ENCODE data around the gene PI4KA.

Gene PI4KA

GRCh38 chr22:20751185-20751851 lies 107.3 kb downstream of the PI4KA start:
- H3K4me1 ChIP-seq (ENCODE audit: control insufficient read depth in 1 of 2, insufficient read depth in 2 of 2, low read length in 2 of 2) = peaks cover 0 to 15% of the 10 kb centered on the region in 2 donors
- H3K9me3 ChIP-seq (ENCODE audit: control insufficient read depth in 1 of 2, low read length in 2 of 2) = no peaks in the 10 kb centered on the region
- no peak overlapping the region for H3K4me3 ChIP-seq (ENCODE audit: low read depth in 1 of 2, low read length in 2 of 2)
- H3K27ac ChIP-seq (ENCODE audit: low read depth, low read length) = no peak overlapping the region
- no peak overlapping the region for H3K9ac ChIP-seq (ENCODE audit: low read depth in 1 of 2, low read length in 2 of 2)
- peaks cover 30 to 60% of the 10 kb centered on the region in 2 donors for H3K36me3 ChIP-seq (ENCODE audit: control insufficient read depth in 1 of 2, insufficient read depth in 2 of 2, low read length in 2 of 2)
- no peaks in the 10 kb centered on the region for H3K27me3 ChIP-seq (ENCODE audit: control insufficient read depth in 1 of 2, insufficient read depth in 2 of 2, low read length in 2 of 2)

- Histone ChIP-seq H3K4me1 (ENCODE audit: control insufficient read depth in 1 of 2, insufficient read depth in 2 of 2, low read length in 2 of 2) (peaks cover 0 to 15% of the 10 kb centered on the region in 2 donors), H3K27ac (ENCODE audit: low read depth, low read length) (no peak overlapping the region), H3K27me3 (ENCODE audit: control insufficient read depth in 1 of 2, insufficient read depth in 2 of 2, low read length in 2 of 2) (no peaks in the 10 kb centered on the region), H3K9me3 (ENCODE audit: control insufficient read depth in 1 of 2, low read length in 2 of 2) (no peaks in the 10 kb centered on the region), H3K36me3 (ENCODE audit: control insufficient read depth in 1 of 2, insufficient read depth in 2 of 2, low read length in 2 of 2) (peaks cover 30 to 62% of the 10 kb centered on the region in 2 donors), H3K9ac (ENCODE audit: low read depth in 1 of 2, low read length in 2 of 2) (no peak overlapping the region), H3K4me3 (ENCODE audit: low read depth in 1 of 2, low read length in 2 of 2) (no peak overlapping the region)
Observed at GRCh38 chr22:20750461-20751184, 108.0 kb downstream of the PI4KA start.

GRCh38 chr22:20749453-20749852 lies 109.2 kb downstream of the PI4KA start:
- Histone ChIP-seq H3K4me1 (ENCODE audit: control insufficient read depth in 1 of 2, insufficient read depth in 2 of 2, low read length in 2 of 2) (peaks cover 0 to 15% of the 10 kb centered on the region in 2 donors), H3K4me3 (ENCODE audit: low read depth in 1 of 2, low read length in 2 of 2) (no peak overlapping the region), H3K27ac (ENCODE audit: low read depth, low read length) (no peak overlapping the region), H3K27me3 (ENCODE audit: control insufficient read depth in 1 of 2, insufficient read depth in 2 of 2, low read length in 2 of 2) (no peaks in the 10 kb centered on the region), H3K36me3 (ENCODE audit: control insufficient read depth in 1 of 2, insufficient read depth in 2 of 2, low read length in 2 of 2) (peaks cover 36 to 73% of the 10 kb centered on the region in 2 donors), H3K9ac (ENCODE audit: low read depth in 1 of 2, low read length in 2 of 2) (no peak overlapping the region), H3K9me3 (ENCODE audit: control insufficient read depth in 1 of 2, low read length in 2 of 2) (no peaks in the 10 kb centered on the region)

GRCh38 chr22:20748731-20749428 lies 109.7 kb downstream of the PI4KA start:
- no peak overlapping the region for H3K9ac ChIP-seq (ENCODE audit: low read depth in 1 of 2, low read length in 2 of 2)
- no peaks in the 10 kb centered on the region for H3K27me3 ChIP-seq (ENCODE audit: control insufficient read depth in 1 of 2, insufficient read depth in 2 of 2, low read length in 2 of 2)
- H3K4me3 ChIP-seq (ENCODE audit: low read depth in 1 of 2, low read length in 2 of 2) = no peak overlapping the region
- peaks cover 42 to 76% of the 10 kb centered on the region in 2 donors for H3K36me3 ChIP-seq (ENCODE audit: control insufficient read depth in 1 of 2, insufficient read depth in 2 of 2, low read length in 2 of 2)
- no peaks in the 10 kb centered on the region for H3K9me3 ChIP-seq (ENCODE audit: control insufficient read depth in 1 of 2, low read length in 2 of 2)
- H3K27ac ChIP-seq (ENCODE audit: low read depth, low read length) = no peak overlapping the region
- peaks cover 0 to 15% of the 10 kb centered on the region in 2 donors for H3K4me1 ChIP-seq (ENCODE audit: control insufficient read depth in 1 of 2, insufficient read depth in 2 of 2, low read length in 2 of 2)

DNA sequence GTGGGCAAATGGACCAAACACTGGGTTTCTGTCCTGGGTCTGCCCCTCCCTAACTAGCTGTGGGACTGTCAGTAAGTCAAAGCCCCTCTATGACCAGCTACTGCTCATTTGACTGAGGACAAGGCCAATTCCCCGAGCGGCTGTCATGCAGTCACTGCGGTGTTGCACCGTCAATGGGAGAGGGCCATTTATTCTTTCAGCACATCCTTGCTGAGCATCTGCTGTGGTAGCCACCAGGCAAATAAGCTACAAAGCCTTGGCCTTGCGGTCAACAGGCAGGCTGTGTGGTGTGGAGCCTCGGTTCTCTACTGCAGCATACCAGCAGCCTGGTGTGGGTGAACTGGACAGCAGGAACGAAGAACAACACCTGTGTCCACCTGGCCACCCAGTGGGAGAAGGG lies 110.5 kb downstream of the PI4KA start:
- no peak overlapping the region for H3K27ac ChIP-seq (ENCODE audit: low read depth, low read length)
- H3K4me3 ChIP-seq (ENCODE audit: low read depth in 1 of 2, low read length in 2 of 2) = no peak overlapping the region
- H3K36me3 ChIP-seq (ENCODE audit: control insufficient read depth in 1 of 2, insufficient read depth in 2 of 2, low read length in 2 of 2) = peaks cover 42 to 78% of the 10 kb centered on the region in 2 donors
- no peaks in the 10 kb centered on the region for H3K9me3 ChIP-seq (ENCODE audit: control insufficient read depth in 1 of 2, low read length in 2 of 2)
- peaks cover 0 to 15% of the 10 kb centered on the region in 2 donors for H3K4me1 ChIP-seq (ENCODE audit: control insufficient read depth in 1 of 2, insufficient read depth in 2 of 2, low read length in 2 of 2)
- H3K27me3 ChIP-seq (ENCODE audit: control insufficient read depth in 1 of 2, insufficient read depth in 2 of 2, low read length in 2 of 2) = no peaks in the 10 kb centered on the region
- H3K9ac ChIP-seq (ENCODE audit: low read depth in 1 of 2, low read length in 2 of 2) = no peak overlapping the region

DNA sequence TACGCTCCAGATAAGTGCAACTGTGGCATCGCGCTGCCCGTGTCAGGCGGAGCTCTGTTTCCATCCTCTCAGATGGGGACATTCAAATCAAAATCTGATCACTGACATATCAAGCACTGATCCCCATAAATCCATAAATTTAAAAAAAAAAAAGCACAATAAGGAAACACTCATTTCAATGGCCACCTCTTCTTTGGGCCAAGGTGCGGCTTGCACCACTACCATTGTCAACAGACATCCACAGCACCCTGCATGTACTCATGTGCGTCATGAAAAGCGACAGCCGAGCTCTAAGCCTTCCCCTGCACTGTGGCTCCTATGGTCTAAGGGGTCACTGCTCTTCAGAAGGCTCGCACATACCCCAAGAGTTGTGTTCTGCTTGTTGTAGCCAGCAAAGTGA lies 111.4 kb downstream of the PI4KA start:
- Histone ChIP-seq H3K36me3 (ENCODE audit: control insufficient read depth in 1 of 2, insufficient read depth in 2 of 2, low read length in 2 of 2) (peaks cover 46 to 74% of the 10 kb centered on the region in 2 donors), H3K9me3 (ENCODE audit: control insufficient read depth in 1 of 2, low read length in 2 of 2) (no peaks in the 10 kb centered on the region), H3K4me3 (ENCODE audit: low read depth in 1 of 2, low read length in 2 of 2) (no peak overlapping the region), H3K27me3 (ENCODE audit: control insufficient read depth in 1 of 2, insufficient read depth in 2 of 2, low read length in 2 of 2) (no peaks in the 10 kb centered on the region), H3K27ac (ENCODE audit: low read depth, low read length) (no peak overlapping the region), H3K4me1 (ENCODE audit: control insufficient read depth in 1 of 2, insufficient read depth in 2 of 2, low read length in 2 of 2) (peaks cover 0 to 15% of the 10 kb centered on the region in 2 donors), H3K9ac (ENCODE audit: low read depth in 1 of 2, low read length in 2 of 2) (no peak overlapping the region)

DNA sequence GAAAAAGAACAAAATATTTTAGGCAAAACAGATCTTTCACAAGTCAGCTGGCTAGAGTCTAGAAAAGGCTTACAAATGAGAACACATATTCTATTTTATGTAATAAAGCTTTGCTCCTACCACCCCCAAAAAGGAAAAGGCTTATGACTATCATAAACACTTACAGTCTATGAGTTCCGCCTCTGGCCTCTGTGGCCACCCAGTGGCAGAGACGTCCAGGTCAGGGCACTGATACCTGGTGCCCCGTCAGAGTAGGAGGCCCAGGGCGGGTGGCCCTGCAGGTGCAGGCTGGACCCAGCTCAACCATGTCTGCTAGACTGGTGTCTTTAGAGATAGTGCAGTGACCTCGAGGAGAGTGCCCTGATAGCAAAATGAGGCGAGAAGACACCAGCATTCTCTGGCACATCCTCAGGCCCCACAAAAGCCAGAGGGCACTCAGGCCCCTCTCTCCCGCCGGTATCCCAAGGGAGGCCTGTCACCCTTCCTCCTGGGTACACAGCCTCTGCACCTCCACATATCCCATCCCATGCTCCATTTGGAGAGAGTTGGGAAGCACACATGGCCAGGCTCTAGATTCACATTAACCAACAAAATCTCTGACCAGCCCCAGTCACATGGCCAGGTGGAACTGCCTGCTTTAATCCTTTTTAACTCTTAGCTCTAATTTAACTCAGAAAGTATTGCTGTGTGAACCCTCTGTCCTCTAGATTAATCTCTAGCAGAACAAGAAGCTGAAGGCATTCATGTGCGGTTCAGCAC lies 112.0 kb downstream of the PI4KA start:
- Histone ChIP-seq H3K27ac (ENCODE audit: low read depth, low read length) (no peak overlapping the region), H3K4me1 (ENCODE audit: control insufficient read depth in 1 of 2, insufficient read depth in 2 of 2, low read length in 2 of 2) (peaks cover 0 to 15% of the 10 kb centered on the region in 2 donors), H3K36me3 (ENCODE audit: control insufficient read depth in 1 of 2, insufficient read depth in 2 of 2, low read length in 2 of 2) (peaks cover 41 to 72% of the 10 kb centered on the region in 2 donors), H3K4me3 (ENCODE audit: low read depth in 1 of 2, low read length in 2 of 2) (no peak overlapping the region), H3K9ac (ENCODE audit: low read depth in 1 of 2, low read length in 2 of 2) (no peak overlapping the region), H3K27me3 (ENCODE audit: control insufficient read depth in 1 of 2, insufficient read depth in 2 of 2, low read length in 2 of 2) (no peaks in the 10 kb centered on the region), H3K9me3 (ENCODE audit: control insufficient read depth in 1 of 2, low read length in 2 of 2) (no peaks in the 10 kb centered on the region)

- no peak overlapping the region for H3K9ac ChIP-seq (ENCODE audit: low read depth in 1 of 2, low read length in 2 of 2)
Observed at GRCh38 chr22:20745119-20745518, 113.5 kb downstream of the PI4KA start.

DNA sequence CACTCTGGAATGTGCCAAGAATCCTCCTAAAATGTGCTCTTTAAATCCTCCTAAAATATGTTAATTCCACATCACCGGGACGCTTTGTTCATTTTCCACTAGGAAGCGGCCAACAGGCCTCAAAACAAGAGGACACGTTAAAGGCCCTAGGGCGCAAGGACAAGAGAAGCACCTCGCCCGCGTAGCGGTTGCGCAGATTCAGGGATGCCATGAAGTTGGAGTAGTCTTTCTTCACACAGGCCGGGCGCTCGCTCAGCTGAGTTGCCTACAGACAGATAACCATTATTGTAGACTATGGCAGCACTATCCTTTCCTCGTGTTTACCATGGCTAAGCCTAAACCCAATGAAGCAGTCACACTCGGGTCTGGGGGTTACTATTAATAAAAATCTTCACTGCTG lies 114.2 kb downstream of the PI4KA start:
- Histone ChIP-seq H3K27me3 (ENCODE audit: control insufficient read depth in 1 of 2, insufficient read depth in 2 of 2, low read length in 2 of 2) (no peaks in the 10 kb centered on the region), H3K9me3 (ENCODE audit: control insufficient read depth in 1 of 2, low read length in 2 of 2) (no peaks in the 10 kb centered on the region), H3K27ac (ENCODE audit: low read depth, low read length) (no peak overlapping the region), H3K9ac (ENCODE audit: low read depth in 1 of 2, low read length in 2 of 2) (no peak overlapping the region), H3K4me3 (ENCODE audit: low read depth in 1 of 2, low read length in 2 of 2) (no peak overlapping the region), H3K36me3 (ENCODE audit: control insufficient read depth in 1 of 2, insufficient read depth in 2 of 2, low read length in 2 of 2) (peaks cover 35 to 61% of the 10 kb centered on the region in 2 donors), H3K4me1 (ENCODE audit: control insufficient read depth in 1 of 2, insufficient read depth in 2 of 2, low read length in 2 of 2) (peaks cover 0 to 4% of the 10 kb centered on the region in 2 donors)

More at GRCh38 chr22:20745119-20745518, 113.5 kb downstream of the PI4KA start:
- H3K4me1 ChIP-seq (ENCODE audit: control insufficient read depth in 1 of 2, insufficient read depth in 2 of 2, low read length in 2 of 2) = peaks cover 0 to 10% of the 10 kb centered on the region in 2 donors
- no peak overlapping the region for H3K27ac ChIP-seq (ENCODE audit: low read depth, low read length)
- peaks cover 42 to 67% of the 10 kb centered on the region in 2 donors for H3K36me3 ChIP-seq (ENCODE audit: control insufficient read depth in 1 of 2, insufficient read depth in 2 of 2, low read length in 2 of 2)
- no peak overlapping the region for H3K4me3 ChIP-seq (ENCODE audit: low read depth in 1 of 2, low read length in 2 of 2)
- H3K9me3 ChIP-seq (ENCODE audit: control insufficient read depth in 1 of 2, low read length in 2 of 2) = no peaks in the 10 kb centered on the region
- H3K27me3 ChIP-seq (ENCODE audit: control insufficient read depth in 1 of 2, insufficient read depth in 2 of 2, low read length in 2 of 2) = no peaks in the 10 kb centered on the region

Data from duodenal mucosa (tissue), 2 donors.